ENCODE data around the gene CLEC16A.

The CLEC16A gene

GRCh38 chr16:11091021-11091785, 146.8 kb downstream of the CLEC16A start:
- peaks cover 0 to 6% of the 10 kb centered on the region in 2 donors for H3K36me3 ChIP-seq (ENCODE audit: control insufficient read depth in 1 of 2, insufficient read depth in 2 of 2, low read length in 2 of 2)
- H3K27me3 ChIP-seq (ENCODE audit: low read depth, low read length), result no peaks in the 10 kb centered on the region
- no peak overlapping the region for H3K27ac ChIP-seq (ENCODE audit: low read length)
- H3K4me1 ChIP-seq (ENCODE audit: control insufficient read depth in 1 of 2, insufficient read depth in 2 of 2, low read length in 2 of 2), result peaks cover 11 to 17% of the 10 kb centered on the region in 2 donors
- no peaks in the 10 kb centered on the region for H3K9me3 ChIP-seq (ENCODE audit: control insufficient read depth in 1 of 2, low read length in 2 of 2)
- no peak overlapping the region for H3K4me3 ChIP-seq (ENCODE audit: low read depth in 1 of 2, low read length in 2 of 2)

GRCh38 chr16:11092788-11093571, 148.6 kb downstream of the CLEC16A start:
- Histone ChIP-seq H3K36me3 (ENCODE audit: control insufficient read depth in 1 of 2, insufficient read depth in 2 of 2, low read length in 2 of 2) (peaks cover 4 to 6% of the 10 kb centered on the region in 2 donors), H3K27me3 (ENCODE audit: low read depth, low read length) (no peaks in the 10 kb centered on the region), H3K9me3 (ENCODE audit: control insufficient read depth in 1 of 2, low read length in 2 of 2) (no peaks in the 10 kb centered on the region), H3K4me3 (ENCODE audit: low read depth in 1 of 2, low read length in 2 of 2) (no peak overlapping the region), H3K4me1 (ENCODE audit: control insufficient read depth in 1 of 2, insufficient read depth in 2 of 2, low read length in 2 of 2) (peaks cover 11 to 17% of the 10 kb centered on the region in 2 donors), H3K27ac (ENCODE audit: low read length) (no peak overlapping the region)

GRCh38 chr16:11093572-11094074, 149.3 kb downstream of the CLEC16A start:
- Histone ChIP-seq H3K4me1 (ENCODE audit: control insufficient read depth in 1 of 2, insufficient read depth in 2 of 2, low read length in 2 of 2) (peaks cover 11 to 12% of the 10 kb centered on the region in 2 donors), H3K4me3 (ENCODE audit: low read depth in 1 of 2, low read length in 2 of 2) (no peak overlapping the region), H3K27me3 (ENCODE audit: low read depth, low read length) (no peaks in the 10 kb centered on the region), H3K36me3 (ENCODE audit: control insufficient read depth in 1 of 2, insufficient read depth in 2 of 2, low read length in 2 of 2) (peaks cover 4 to 6% of the 10 kb centered on the region in 2 donors), H3K9me3 (ENCODE audit: control insufficient read depth in 1 of 2, low read length in 2 of 2) (no peaks in the 10 kb centered on the region), H3K27ac (ENCODE audit: low read length) (no peak overlapping the region)

GRCh38 chr16:11094075-11094856, 149.9 kb downstream of the CLEC16A start:
- Histone ChIP-seq H3K9me3 (ENCODE audit: control insufficient read depth in 1 of 2, low read length in 2 of 2) (no peaks in the 10 kb centered on the region), H3K4me3 (ENCODE audit: low read depth in 1 of 2, low read length in 2 of 2) (no peak overlapping the region), H3K27me3 (ENCODE audit: low read depth, low read length) (no peaks in the 10 kb centered on the region), H3K27ac (ENCODE audit: low read length) (no peak overlapping the region), H3K4me1 (ENCODE audit: control insufficient read depth in 1 of 2, insufficient read depth in 2 of 2, low read length in 2 of 2) (peaks cover 10 to 11% of the 10 kb centered on the region in 2 donors), H3K36me3 (ENCODE audit: control insufficient read depth in 1 of 2, insufficient read depth in 2 of 2, low read length in 2 of 2) (peaks cover 4 to 6% of the 10 kb centered on the region in 2 donors)

DNA sequence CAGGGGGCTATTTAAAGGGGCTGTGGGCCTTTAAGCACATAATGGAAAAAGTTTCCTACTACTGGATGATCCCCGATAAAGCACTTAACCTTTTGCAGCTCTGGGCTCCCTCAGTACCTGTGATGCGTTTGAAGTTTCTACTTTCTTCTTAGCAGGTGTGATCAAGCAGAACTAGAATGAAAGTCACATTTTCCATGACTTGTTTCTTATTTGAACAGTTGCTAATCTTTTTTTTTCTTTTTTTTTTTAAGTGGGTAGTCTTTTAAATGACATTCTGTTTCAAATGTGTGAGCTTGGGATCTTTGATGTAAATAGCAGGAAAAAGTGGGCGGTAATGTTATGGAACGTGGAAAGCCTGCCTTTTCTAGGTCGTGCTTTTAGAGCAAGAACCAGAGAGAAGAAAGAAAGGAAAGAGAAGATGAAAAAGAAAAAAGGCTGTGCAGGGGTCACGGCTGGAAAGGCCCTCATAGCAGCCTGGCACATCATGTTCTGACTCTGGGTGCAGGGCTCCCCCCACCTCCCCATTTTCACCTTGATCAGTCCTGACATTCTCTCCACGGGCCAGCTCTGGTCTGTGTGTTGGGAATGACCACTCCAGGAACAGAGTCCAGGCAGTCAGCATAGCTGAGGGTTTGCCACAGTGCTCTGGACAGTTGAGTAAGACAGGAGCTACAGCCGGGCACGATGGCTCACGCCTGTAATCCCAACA, 150.6 kb downstream of the CLEC16A start:
- Histone ChIP-seq H3K9me3 (ENCODE audit: control insufficient read depth in 1 of 2, low read length in 2 of 2) (no peaks in the 10 kb centered on the region), H3K27me3 (ENCODE audit: low read depth, low read length) (no peaks in the 10 kb centered on the region), H3K36me3 (ENCODE audit: control insufficient read depth in 1 of 2, insufficient read depth in 2 of 2, low read length in 2 of 2) (peaks cover 4 to 6% of the 10 kb centered on the region in 2 donors), H3K4me3 (ENCODE audit: low read depth in 1 of 2, low read length in 2 of 2) (no peak overlapping the region), H3K27ac (ENCODE audit: low read length) (no peak overlapping the region), H3K4me1 (ENCODE audit: control insufficient read depth in 1 of 2, insufficient read depth in 2 of 2, low read length in 2 of 2) (peaks cover 9 to 10% of the 10 kb centered on the region in 2 donors)

GRCh38 chr16:11095935-11096334, 151.6 kb downstream of the CLEC16A start:
- Histone ChIP-seq H3K4me1 (ENCODE audit: control insufficient read depth in 1 of 2, insufficient read depth in 2 of 2, low read length in 2 of 2) (peaks cover 17 to 19% of the 10 kb centered on the region in 2 donors), H3K27me3 (ENCODE audit: low read depth, low read length) (no peaks in the 10 kb centered on the region), H3K36me3 (ENCODE audit: control insufficient read depth in 1 of 2, insufficient read depth in 2 of 2, low read length in 2 of 2) (peaks cover 4 to 6% of the 10 kb centered on the region in 2 donors), H3K27ac (ENCODE audit: low read length) (no peak overlapping the region), H3K4me3 (ENCODE audit: low read depth in 1 of 2, low read length in 2 of 2) (no peak overlapping the region), H3K9me3 (ENCODE audit: control insufficient read depth in 1 of 2, low read length in 2 of 2) (no peaks in the 10 kb centered on the region)

- peaks cover 17 to 22% of the 10 kb centered on the region in 2 donors for H3K4me1 ChIP-seq (ENCODE audit: control insufficient read depth in 1 of 2, insufficient read depth in 2 of 2, low read length in 2 of 2)
- no peaks in the 10 kb centered on the region for H3K9me3 ChIP-seq (ENCODE audit: control insufficient read depth in 1 of 2, low read length in 2 of 2)
- no peak overlapping the region for H3K27ac ChIP-seq (ENCODE audit: low read length)
- H3K4me3 ChIP-seq (ENCODE audit: low read depth in 1 of 2, low read length in 2 of 2), result no peak overlapping the region
- no peaks in the 10 kb centered on the region for H3K27me3 ChIP-seq (ENCODE audit: low read depth, low read length)
- H3K36me3 ChIP-seq (ENCODE audit: control insufficient read depth in 1 of 2, insufficient read depth in 2 of 2, low read length in 2 of 2), result peaks cover 3 to 4% of the 10 kb centered on the region in 2 donors
These were observed 152.9 kb downstream of the CLEC16A start for GRCh38 chr16:11097094-11097786.

DNA sequence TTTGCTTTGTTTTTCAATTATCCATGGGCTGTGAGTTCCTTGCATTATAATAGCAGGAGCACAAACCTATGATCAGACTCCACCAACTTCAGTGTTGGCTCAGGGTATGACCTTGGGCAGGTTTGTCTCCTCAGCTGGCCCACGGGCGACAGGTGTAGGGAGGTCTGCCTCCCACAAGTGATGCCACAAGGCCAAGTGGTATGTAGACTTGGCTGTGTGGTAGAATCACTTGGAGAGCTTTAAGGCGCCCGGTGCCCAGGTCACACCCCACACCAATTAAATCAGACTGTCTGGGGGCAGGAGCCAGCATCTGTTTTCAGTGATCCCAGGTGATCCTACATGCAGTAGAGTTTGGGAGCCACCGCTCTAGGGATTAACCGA, 153.4 kb downstream of the CLEC16A start:
- no peaks in the 10 kb centered on the region for H3K9me3 ChIP-seq (ENCODE audit: control insufficient read depth in 1 of 2, low read length in 2 of 2)
- peaks cover 17 to 22% of the 10 kb centered on the region in 2 donors for H3K4me1 ChIP-seq (ENCODE audit: control insufficient read depth in 1 of 2, insufficient read depth in 2 of 2, low read length in 2 of 2)
- no peak overlapping the region for H3K27ac ChIP-seq (ENCODE audit: low read length)
- H3K4me3 ChIP-seq (ENCODE audit: low read depth in 1 of 2, low read length in 2 of 2), result no peak overlapping the region
- no peaks in the 10 kb centered on the region for H3K27me3 ChIP-seq (ENCODE audit: low read depth, low read length)
- peaks cover 0 to 4% of the 10 kb centered on the region in 2 donors for H3K36me3 ChIP-seq (ENCODE audit: control insufficient read depth in 1 of 2, insufficient read depth in 2 of 2, low read length in 2 of 2)

GRCh38 chr16:11098601-11099390, 154.4 kb downstream of the CLEC16A start:
- Histone ChIP-seq H3K27me3 (ENCODE audit: low read depth, low read length) (no peaks in the 10 kb centered on the region), H3K4me1 (ENCODE audit: control insufficient read depth in 1 of 2, insufficient read depth in 2 of 2, low read length in 2 of 2) (peaks cover 17 to 22% of the 10 kb centered on the region in 2 donors), H3K4me3 (ENCODE audit: low read depth in 1 of 2, low read length in 2 of 2) (no peak overlapping the region), H3K36me3 (ENCODE audit: control insufficient read depth in 1 of 2, insufficient read depth in 2 of 2, low read length in 2 of 2) (peaks cover 0 to 4% of the 10 kb centered on the region in 2 donors), H3K27ac (ENCODE audit: low read length) (no peak overlapping the region), H3K9me3 (ENCODE audit: control insufficient read depth in 1 of 2, low read length in 2 of 2) (no peaks in the 10 kb centered on the region)
